Measurements from ENCODE around the gene GJC3.

- no peak for TF ChIP-seq YY1 (IDR thresholded peaks at IDR 0.05; ENCODE audit: insufficient read depth, insufficient read length)
- TF ChIP-seq ZNF274 (IDR thresholded peaks at IDR 0.05; ENCODE audit: low read depth, low read length), result no peak
Observed at GRCh38 chr7:99926321-99926720, 3.1 kb downstream of the GJC3 start.

All from NT2/D1 (cell line).